Esophagus muscularis mucosa (tissue), 4 donors: ENCODE data around the gene ZNF672.

Experiments
- CTCF ChIP-seq, 3 experiments: fragments of 200-600 bp in 2 of 3; fragments of 450-650 bp in 1 of 3; sonication (generic) in 2 of 3; IDR thresholded peaks; one replicate each; pipeline ENCODE4 v1.5.1; 2017 to 2019; ENCODE audit warnings: antibody characterized with exemption in 3 of 3, mild to moderate bottlenecking in 2 of 3, moderate library complexity in 1 of 3
- EP300 ChIP-seq: sonication (generic); formaldehyde crosslinking; IDR thresholded peaks from one replicate; pipeline ENCODE4 v1.6.1; 2017; ENCODE audit warnings: antibody characterized with exemption
- POLR2A ChIP-seq: fragments of 450-650 bp; IDR thresholded peaks from one replicate; pipeline ENCODE4 v1.6.1; 2017; ENCODE audit warnings: antibody characterized with exemption, moderate library complexity, mild to moderate bottlenecking, low read depth
- POLR2AphosphoS5 ChIP-seq, 2 donors: sonication (generic); formaldehyde crosslinking; IDR thresholded peaks; one replicate each; pipeline ENCODE4 v1.6.1; 2017; ENCODE audit warnings: antibody characterized with exemption in 2 of 2

GRCh38 chr1:248818505-248819374, 19.3 kb upstream of the ZNF672 start:
- TF ChIP-seq CTCF (IDR thresholded peaks at IDR 0.05) (no peak), EP300 (no peak), POLR2A (no peak), POLR2AphosphoS5 (IDR thresholded peaks at IDR 0.05) (no peak)
